Measurements from ENCODE around the gene ZDHHC9. TPM values are rescaled to one million over a fixed set of nuclear protein-coding genes. Genes with fewer than 3 reads are reported as not detected.
A peak's percentile ranks its signal among the peaks of the same experiment; 100 is the strongest.
"Not testable (repeated sequence)": the region's sequence is repeated elsewhere in the genome, so short reads cannot be mapped to it uniquely, and the experiment has no call there.

ZDHHC9 gene
- polyA plus RNA-seq (ENCODE audit: low read depth in 6 of 6), result 1 to 10 TPM in 5 of 6 donors, not detected in 1; 2.9 to 5.2 (median 3.8) TPM

- peaks cover 0 to 2% (median 0%) of the 10 kb centered on the region in 7 donors for H3K9me3 Mint-ChIP-seq
- peak; percentile 96 to 97 for ATAC-seq (ENCODE audit: low read depth in 2 of 2)
- H3K27ac Mint-ChIP-seq, result peak within 1 kb of the TSS; percentile 74 to 97 (median 90)
- DNase-seq, result peak; percentile 83
- H3K36me3 Mint-ChIP-seq, result no peaks in the 10 kb centered on the region
- H3K4me3 Mint-ChIP-seq, result peak within 1 kb of the TSS; percentile 86 to 97 (median 95)
- peaks cover 0 to 8% (median 6%) of the 10 kb centered on the region in 3 donors for H3K27me3 Mint-ChIP-seq
- peaks cover 11 to 17% (median 12%) of the 10 kb centered on the region in 3 donors for H3K4me1 Mint-ChIP-seq
These were observed at the start of gene ZDHHC9 for GRCh38 chrX:129843459-129844306. Gene ZDHHC9, minus strand, starts transcription at chrX:129843886. Its CDS starts 1,941 bp downstream, at chrX:129841945.

- Mint-ChIP-seq H3K4me1 (no peaks in the 10 kb centered on the region), H3K27ac (peak overlapping the region in 1 of 6 donors; percentile 38), H3K36me3 (no peaks in the 10 kb centered on the region), H3K4me3 (no peak overlapping the region), H3K9me3 (peaks cover 0 to 6% (median 0%) of the 10 kb centered on the region in 7 donors), H3K27me3 (peaks cover 0 to 4% (median 0%) of the 10 kb centered on the region in 3 donors)
- ATAC-seq (ENCODE audit: low read depth in 2 of 2) (no peak), DNase-seq (no peak)
These were observed 33.7 kb upstream of the ZDHHC9 start for GRCh38 chrX:129877401-129877800.

- Mint-ChIP-seq H3K4me1 (no peaks in the 10 kb centered on the region), H3K9me3 (peaks cover 0 to 6% (median 0%) of the 10 kb centered on the region in 7 donors), H3K27me3 (peaks cover 0 to 4% (median 0%) of the 10 kb centered on the region in 3 donors), H3K27ac (no peak overlapping the region), H3K4me3 (no peak overlapping the region), H3K36me3 (no peaks in the 10 kb centered on the region)
- ATAC-seq (ENCODE audit: low read depth in 2 of 2) (no peak), DNase-seq (no peak)
These were observed 33.2 kb upstream of the ZDHHC9 start for GRCh38 chrX:129876771-129877305.

- Mint-ChIP-seq H3K9me3 (peaks cover 0 to 6% (median 0%) of the 10 kb centered on the region in 7 donors), H3K27me3 (peaks cover 0 to 6% (median 4%) of the 10 kb centered on the region in 3 donors), H3K4me1 (no peaks in the 10 kb centered on the region), H3K27ac (peak overlapping the region in 1 of 6 donors; percentile 22), H3K4me3 (no peak overlapping the region), H3K36me3 (no peaks in the 10 kb centered on the region)
- DNase-seq (no peak), ATAC-seq (ENCODE audit: low read depth in 2 of 2) (no peak)
These were observed 32.0 kb upstream of the ZDHHC9 start for GRCh38 chrX:129875669-129876068.

GRCh38 chrX:129872524-129872923 is 28.8 kb upstream of the ZDHHC9 start:
- no peaks in the 10 kb centered on the region for H3K36me3 Mint-ChIP-seq
- ATAC-seq (ENCODE audit: low read depth in 2 of 2) (no peak), DNase-seq (no peak)
- H3K4me1 Mint-ChIP-seq, result no peaks in the 10 kb centered on the region
- peaks cover 0 to 3% (median 0%) of the 10 kb centered on the region in 7 donors for H3K9me3 Mint-ChIP-seq
- H3K4me3 Mint-ChIP-seq, result peak overlapping the region in 1 of 8 donors; percentile 9
- H3K27me3 Mint-ChIP-seq, result peaks cover 0 to 8% (median 4%) of the 10 kb centered on the region in 3 donors
- H3K27ac Mint-ChIP-seq, result no peak overlapping the region

GRCh38 chrX:129866321-129866720 is 22.6 kb upstream of the ZDHHC9 start:
- not testable (repeated sequence) for H3K4me3 Mint-ChIP-seq; H3K4me1 Mint-ChIP-seq; H3K36me3 Mint-ChIP-seq; H3K27ac Mint-ChIP-seq; H3K27me3 Mint-ChIP-seq; DNase-seq; ATAC-seq (ENCODE audit: low read depth in 2 of 2); H3K9me3 Mint-ChIP-seq

GRCh38 chrX:129859134-129859533 is 15.4 kb upstream of the ZDHHC9 start:
- not testable (repeated sequence) for H3K36me3 Mint-ChIP-seq; H3K4me1 Mint-ChIP-seq; H3K27ac Mint-ChIP-seq; H3K9me3 Mint-ChIP-seq; DNase-seq; H3K4me3 Mint-ChIP-seq; ATAC-seq (ENCODE audit: low read depth in 2 of 2)
- peaks cover 2 to 16% (median 13%) of the 10 kb centered on the region in 3 donors for H3K27me3 Mint-ChIP-seq

GRCh38 chrX:129851825-129852224 is 8.1 kb upstream of the ZDHHC9 start:
- H3K36me3 Mint-ChIP-seq; ATAC-seq (ENCODE audit: low read depth in 2 of 2): not testable (repeated sequence)
- peak overlapping the region in 1 of 6 donors; percentile 68 for H3K27ac Mint-ChIP-seq

GRCh38 chrX:129846716-129847115 is 3.0 kb upstream of the ZDHHC9 start:
- no peak for ATAC-seq (ENCODE audit: low read depth in 2 of 2)

More at GRCh38 chrX:129851825-129852224, 8.1 kb upstream of the ZDHHC9 start:
- H3K27me3 Mint-ChIP-seq, H3K4me3 Mint-ChIP-seq, H3K9me3 Mint-ChIP-seq, DNase-seq, H3K4me1 Mint-ChIP-seq: not testable (repeated sequence)

GRCh38 chrX:129845616-129846190 is 2.0 kb upstream of the ZDHHC9 start:
- no peak overlapping the region for H3K27ac Mint-ChIP-seq
- peak overlapping the region in 1 of 8 donors; percentile 1 for H3K4me3 Mint-ChIP-seq
- H3K9me3 Mint-ChIP-seq, result peaks cover 0 to 2% (median 0%) of the 10 kb centered on the region in 7 donors
- peaks cover 10 to 11% (median 10%) of the 10 kb centered on the region in 3 donors for H3K4me1 Mint-ChIP-seq
- ATAC-seq (ENCODE audit: low read depth in 2 of 2) (no peak), DNase-seq (no peak)
- peaks cover 0 to 11% (median 6%) of the 10 kb centered on the region in 3 donors for H3K27me3 Mint-ChIP-seq
- no peaks in the 10 kb centered on the region for H3K36me3 Mint-ChIP-seq

More at GRCh38 chrX:129846716-129847115, 3.0 kb upstream of the ZDHHC9 start:
- Mint-ChIP-seq H3K36me3 (no peaks in the 10 kb centered on the region), H3K9me3 (peaks cover 0 to 2% (median 0%) of the 10 kb centered on the region in 7 donors), H3K4me1 (peaks cover 7 to 10% (median 7%) of the 10 kb centered on the region in 3 donors), H3K27ac (no peak overlapping the region), H3K4me3 (no peak overlapping the region), H3K27me3 (peaks cover 0 to 11% (median 6%) of the 10 kb centered on the region in 3 donors)
- DNase-seq, result no peak

- H3K27me3 Mint-ChIP-seq, result peaks cover 0 to 6% (median 4%) of the 10 kb centered on the region in 3 donors
- DNase-seq, result no peak
- H3K4me3 Mint-ChIP-seq, result peak overlapping the region; percentile 79 to 96 (median 92)
- H3K9me3 Mint-ChIP-seq, result peaks cover 0 to 2% (median 0%) of the 10 kb centered on the region in 7 donors
- H3K36me3 Mint-ChIP-seq, result no peaks in the 10 kb centered on the region
- H3K27ac Mint-ChIP-seq, result peak overlapping the region in 4 of 6 donors; percentile 49 to 92 (median 78)
- H3K4me1 Mint-ChIP-seq, result peaks cover 11 to 17% (median 12%) of the 10 kb centered on the region in 3 donors
- no peak for ATAC-seq (ENCODE audit: low read depth in 2 of 2)
These were observed 552 bp downstream of the ZDHHC9 start for GRCh38 chrX:129843209-129843458.

- ATAC-seq (ENCODE audit: low read depth in 2 of 2) (no peak), DNase-seq (no peak)
- H3K9me3 Mint-ChIP-seq, result peaks cover 0 to 2% (median 0%) of the 10 kb centered on the region in 7 donors
- peaks cover 11 to 17% (median 12%) of the 10 kb centered on the region in 3 donors for H3K4me1 Mint-ChIP-seq
- peak overlapping the region; percentile 79 to 96 (median 88) for H3K4me3 Mint-ChIP-seq
- H3K27ac Mint-ChIP-seq, result peak overlapping the region in 5 of 6 donors; percentile 44 to 92 (median 61)
- H3K36me3 Mint-ChIP-seq, result no peaks in the 10 kb centered on the region
- peaks cover 0 to 6% (median 4%) of the 10 kb centered on the region in 3 donors for H3K27me3 Mint-ChIP-seq
These were observed 1.0 kb downstream of the ZDHHC9 start for GRCh38 chrX:129842510-129843208.

GRCh38 chrX:129840344-129840743 is 3.3 kb downstream of the ZDHHC9 start:
- H3K27me3 Mint-ChIP-seq, result peaks cover 0 to 4% (median 0%) of the 10 kb centered on the region in 3 donors
- no peak overlapping the region for H3K4me3 Mint-ChIP-seq
- peaks cover 0 to 2% (median 0%) of the 10 kb centered on the region in 7 donors for H3K9me3 Mint-ChIP-seq
- ATAC-seq (ENCODE audit: low read depth in 2 of 2) (no peak), DNase-seq (no peak)
- peak overlapping the region in 1 of 6 donors; percentile 71 for H3K27ac Mint-ChIP-seq
- no peaks in the 10 kb centered on the region for H3K36me3 Mint-ChIP-seq
- H3K4me1 Mint-ChIP-seq, result peaks cover 11 to 17% (median 12%) of the 10 kb centered on the region in 3 donors

Data from naive B cell (primary cell).